Neural cell (in vitro differentiated cells): ENCODE measurements around the gene HDAC4.

ENCODE experiments used
- CTCF ChIP-seq: fragments of 450-650 bp; IDR thresholded peaks from 2 replicates; pipeline ENCODE4 v1.5.1; 2014; ENCODE audit warnings: antibody characterized with exemption, mild to moderate bottlenecking, moderate library complexity; ENCODE audit not compliant: poor library complexity, severe bottlenecking
- RAD21 ChIP-seq: fragments of 450-650 bp; conservative IDR thresholded peaks from 2 replicates; pipeline ENCODE4 v1.6.1; 2014; ENCODE audit warnings: antibody characterized with exemption, mild to moderate bottlenecking, moderate library complexity
- TF ChIP-seq, protein P1 (sequence below): IDR thresholded peaks from 2 replicates; pipeline ENCODE4 v1.6.1; 2012; ENCODE audit warnings: borderline replicate concordance

- TF ChIP-seq CTCF: no peak
- TF ChIP-seq, protein P1, sequence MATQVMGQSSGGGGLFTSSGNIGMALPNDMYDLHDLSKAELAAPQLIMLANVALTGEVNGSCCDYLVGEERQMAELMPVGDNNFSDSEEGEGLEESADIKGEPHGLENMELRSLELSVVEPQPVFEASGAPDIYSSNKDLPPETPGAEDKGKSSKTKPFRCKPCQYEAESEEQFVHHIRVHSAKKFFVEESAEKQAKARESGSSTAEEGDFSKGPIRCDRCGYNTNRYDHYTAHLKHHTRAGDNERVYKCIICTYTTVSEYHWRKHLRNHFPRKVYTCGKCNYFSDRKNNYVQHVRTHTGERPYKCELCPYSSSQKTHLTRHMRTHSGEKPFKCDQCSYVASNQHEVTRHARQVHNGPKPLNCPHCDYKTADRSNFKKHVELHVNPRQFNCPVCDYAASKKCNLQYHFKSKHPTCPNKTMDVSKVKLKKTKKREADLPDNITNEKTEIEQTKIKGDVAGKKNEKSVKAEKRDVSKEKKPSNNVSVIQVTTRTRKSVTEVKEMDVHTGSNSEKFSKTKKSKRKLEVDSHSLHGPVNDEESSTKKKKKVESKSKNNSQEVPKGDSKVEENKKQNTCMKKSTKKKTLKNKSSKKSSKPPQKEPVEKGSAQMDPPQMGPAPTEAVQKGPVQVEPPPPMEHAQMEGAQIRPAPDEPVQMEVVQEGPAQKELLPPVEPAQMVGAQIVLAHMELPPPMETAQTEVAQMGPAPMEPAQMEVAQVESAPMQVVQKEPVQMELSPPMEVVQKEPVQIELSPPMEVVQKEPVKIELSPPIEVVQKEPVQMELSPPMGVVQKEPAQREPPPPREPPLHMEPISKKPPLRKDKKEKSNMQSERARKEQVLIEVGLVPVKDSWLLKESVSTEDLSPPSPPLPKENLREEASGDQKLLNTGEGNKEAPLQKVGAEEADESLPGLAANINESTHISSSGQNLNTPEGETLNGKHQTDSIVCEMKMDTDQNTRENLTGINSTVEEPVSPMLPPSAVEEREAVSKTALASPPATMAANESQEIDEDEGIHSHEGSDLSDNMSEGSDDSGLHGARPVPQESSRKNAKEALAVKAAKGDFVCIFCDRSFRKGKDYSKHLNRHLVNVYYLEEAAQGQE: no peak
- no peak for TF ChIP-seq RAD21
These were observed 290.8 kb downstream of the HDAC4 start for GRCh38 chr2:239109928-239110545.
